Stimulated activated CD4-positive, alpha-beta T cell treated with anti-CD3 and anti-CD28 coated beads, TNF-alpha, amount 100 ng/mL, for 1 hour (primary cell): ENCODE results near the gene NLGN4X.

Experiments
- DNase-seq, 3 donors: peaks; one replicate each; pipeline ENCODE4 v3.0.0-alpha.2; 2020; ENCODE audit warnings: low read depth in 3 of 3, low spot score in 1 of 3

NLGN4X gene

DNA sequence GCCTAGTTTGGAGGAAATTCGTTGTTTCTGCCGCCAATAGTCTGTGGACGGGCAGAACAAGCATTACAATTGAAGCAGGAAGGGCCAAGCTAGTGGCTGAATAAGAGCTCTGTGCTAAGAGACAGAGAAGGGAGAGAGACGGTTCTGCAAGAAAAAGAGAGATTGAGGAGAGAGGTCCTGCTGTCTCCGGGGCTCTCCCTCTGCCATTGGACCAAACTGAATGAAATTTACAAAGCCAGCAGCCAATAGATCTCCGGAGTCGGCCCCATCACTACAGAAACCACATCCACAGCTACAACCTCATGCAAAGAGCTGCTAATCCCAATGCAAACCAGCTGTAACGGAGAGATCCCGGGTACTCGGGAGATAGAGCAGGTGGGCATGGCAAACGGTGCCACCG lies at the start of gene NLGN4X:
TSS of gene NLGN4X (minus strand) at position 148 of the 400 bp plus-strand sequence. CDS start 77,401 bp downstream, outside the sequence.
- no peak for DNase-seq

DNA sequence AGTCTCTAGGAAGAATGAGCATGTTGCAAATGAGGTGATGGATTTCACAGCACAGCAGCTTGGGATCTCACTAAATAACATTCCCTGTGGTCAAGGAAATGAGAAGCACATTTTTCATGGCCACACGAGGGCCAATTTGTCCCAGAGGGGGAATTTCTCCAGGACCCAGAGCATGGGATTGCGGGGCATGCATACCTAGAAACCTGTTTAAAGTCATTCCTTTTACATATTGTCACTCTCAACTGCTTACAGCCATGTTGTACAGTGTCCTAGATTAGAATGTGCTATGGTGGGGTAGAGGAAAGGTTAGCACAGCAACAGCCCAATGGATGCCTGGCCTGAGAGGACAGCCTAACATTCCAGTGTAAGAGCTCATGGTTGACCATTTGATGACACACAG lies 37.4 kb upstream of the NLGN4X start:
- no peak for DNase-seq

DNA sequence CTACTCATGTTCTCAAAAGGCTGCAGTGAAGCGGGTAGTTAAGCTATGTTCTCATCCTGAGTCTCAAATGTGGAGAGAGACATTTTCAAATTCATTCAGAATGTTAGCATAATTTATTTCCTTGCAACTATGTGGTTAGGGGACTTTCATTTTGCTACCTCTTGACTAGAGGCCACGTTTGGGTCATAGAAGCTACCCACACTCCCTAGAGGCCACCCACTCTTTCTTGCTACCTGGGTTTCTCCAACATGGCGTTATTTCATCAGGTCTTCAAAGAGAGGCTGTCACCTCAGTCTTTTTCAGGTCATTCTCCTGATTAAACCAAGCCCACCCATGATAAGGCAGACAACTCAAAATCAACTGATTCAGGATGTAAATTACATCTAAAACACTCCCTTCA lies 34.3 kb upstream of the NLGN4X start:
- DNase-seq: no peak

DNA sequence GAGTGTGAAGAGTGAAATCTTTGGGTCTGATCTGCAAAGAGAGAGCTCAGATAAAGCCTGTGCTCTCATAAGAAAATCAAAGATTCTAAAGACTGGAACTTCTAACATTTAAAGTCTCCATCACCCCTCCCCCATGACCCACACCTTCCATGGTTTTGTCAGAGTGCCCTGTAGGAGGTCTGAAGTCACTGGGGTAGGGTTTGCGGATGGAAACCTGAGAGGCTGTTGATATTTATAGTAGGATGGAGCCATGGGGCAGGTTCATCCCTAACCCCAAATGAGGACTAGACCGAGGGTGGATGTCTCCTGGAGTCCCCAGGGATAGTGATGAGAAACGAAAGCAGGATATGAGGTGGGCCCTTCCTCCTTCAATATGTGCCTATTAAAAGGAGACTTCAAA lies 28.4 kb upstream of the NLGN4X start:
- DNase-seq: no peak

DNA sequence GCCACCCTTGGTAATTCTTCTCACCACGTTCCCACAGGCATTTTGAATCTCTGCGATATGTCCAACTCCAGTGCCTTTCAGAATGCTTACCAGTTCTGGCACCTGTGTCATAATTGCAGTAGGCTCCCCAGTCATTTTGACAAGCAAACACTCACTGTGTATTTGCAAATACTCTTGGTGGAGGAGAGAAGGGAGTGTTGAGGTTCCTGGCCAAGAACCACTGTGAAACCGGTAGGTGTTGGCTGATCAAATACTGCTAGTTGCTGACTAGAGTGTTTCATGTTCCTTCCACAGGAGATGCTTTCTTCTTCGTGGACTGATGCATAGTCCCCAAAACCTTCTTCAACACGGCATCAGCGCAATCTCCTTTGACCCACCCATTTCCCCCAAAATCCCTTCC lies 16.0 kb upstream of the NLGN4X start:
- DNase-seq: no peak

DNA sequence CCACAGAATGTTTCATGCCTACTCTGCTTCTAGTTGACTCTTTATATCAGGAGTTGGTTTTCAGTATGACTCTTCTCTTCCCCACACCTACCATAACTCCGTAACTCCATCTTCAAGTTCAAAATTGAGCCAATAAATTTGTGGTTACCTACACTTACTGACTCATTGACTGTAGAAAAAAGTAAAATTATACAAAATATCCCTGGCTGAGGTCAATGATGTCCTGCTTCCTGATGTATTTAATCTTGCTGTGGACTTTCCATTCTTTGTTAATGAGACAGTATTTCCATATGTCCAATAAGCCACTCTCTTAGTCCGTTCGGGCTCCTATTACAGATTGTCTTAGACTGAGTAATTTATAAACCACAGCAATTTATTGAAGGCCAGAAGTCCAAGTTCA lies 9.9 kb upstream of the NLGN4X start:
- DNase-seq: no peak

DNA sequence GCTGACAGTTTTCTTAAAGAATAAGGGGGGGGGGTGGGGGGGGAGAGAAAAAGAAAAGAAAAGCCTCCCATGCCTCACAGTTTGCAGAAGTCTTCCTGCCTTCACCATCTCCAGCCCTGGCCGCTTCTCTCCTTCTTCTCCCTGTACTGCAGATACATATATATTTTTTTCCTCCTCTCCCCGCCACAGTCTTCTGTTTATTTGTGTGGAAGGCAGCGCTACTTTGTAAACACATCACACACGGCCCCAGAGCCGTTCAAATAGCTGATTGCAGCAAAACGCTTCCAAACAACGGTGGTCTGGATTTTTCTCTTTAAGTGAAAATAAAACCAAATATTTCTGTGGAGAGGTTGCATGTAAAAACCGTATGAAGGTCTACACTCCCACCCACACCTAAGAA lies 732 bp downstream of the NLGN4X start:
- DNase-seq: no peak

DNA sequence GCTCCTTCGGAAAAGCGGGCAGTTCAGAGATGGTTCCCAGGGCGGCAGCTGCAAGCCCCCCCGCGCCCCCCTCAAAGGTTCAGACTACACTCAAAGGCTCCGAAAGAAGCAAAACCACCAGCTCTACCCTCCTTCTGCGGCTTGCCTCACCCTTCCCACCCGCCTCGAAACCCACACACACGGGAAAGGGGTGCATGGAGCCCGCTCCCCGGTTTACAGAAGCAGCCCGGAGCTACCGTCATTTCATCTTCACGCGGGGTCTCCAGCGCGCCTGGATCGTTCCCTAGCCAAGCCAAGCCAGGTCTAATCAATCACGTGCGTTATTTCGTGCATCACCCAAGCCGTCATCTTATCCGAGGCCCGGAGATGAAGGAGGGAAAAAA lies 1.2 kb downstream of the NLGN4X start:
- no peak for DNase-seq

DNA sequence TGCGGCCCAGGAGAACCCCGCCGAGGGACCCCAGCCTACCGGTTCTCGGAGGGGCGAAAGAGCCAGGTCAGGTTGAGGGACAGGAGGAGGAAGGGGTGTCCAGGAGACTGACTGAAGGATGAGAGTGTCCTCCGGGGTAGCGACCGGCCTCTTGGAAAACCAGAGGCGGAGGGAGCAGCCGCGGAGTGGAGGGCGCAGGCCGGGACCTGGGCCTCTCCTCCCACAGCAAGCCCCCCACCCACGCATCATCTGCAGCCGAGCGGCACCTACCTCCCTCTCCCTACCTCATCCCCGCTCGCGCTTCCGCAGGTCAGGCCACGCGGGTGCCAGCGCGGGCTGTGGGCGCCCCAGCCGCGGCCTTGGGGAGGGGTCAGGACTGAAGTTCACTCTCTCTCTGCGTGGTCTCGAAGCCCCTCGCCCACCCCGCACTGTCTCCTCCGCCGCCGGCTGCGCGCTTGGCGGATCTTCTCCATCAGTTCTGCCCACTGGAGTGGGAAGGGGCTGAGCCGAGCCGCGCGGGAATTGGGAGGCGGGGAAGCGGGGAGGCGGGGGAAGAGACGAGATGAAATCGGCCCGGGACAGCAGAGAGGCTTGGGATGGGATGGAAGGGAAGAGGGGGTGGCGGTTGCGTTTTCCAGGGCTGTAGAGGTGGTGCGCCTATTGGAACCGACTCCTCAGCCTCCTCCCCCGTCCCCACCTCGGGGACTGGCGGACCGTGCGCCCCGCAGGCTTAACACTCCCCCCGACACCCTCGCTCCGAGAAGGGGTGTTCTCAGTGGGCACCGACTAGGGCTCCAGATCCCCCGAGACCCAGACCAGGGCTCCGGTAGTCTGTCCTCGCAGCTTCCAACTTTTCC lies 1.8 kb downstream of the NLGN4X start:
- no peak for DNase-seq

DNA sequence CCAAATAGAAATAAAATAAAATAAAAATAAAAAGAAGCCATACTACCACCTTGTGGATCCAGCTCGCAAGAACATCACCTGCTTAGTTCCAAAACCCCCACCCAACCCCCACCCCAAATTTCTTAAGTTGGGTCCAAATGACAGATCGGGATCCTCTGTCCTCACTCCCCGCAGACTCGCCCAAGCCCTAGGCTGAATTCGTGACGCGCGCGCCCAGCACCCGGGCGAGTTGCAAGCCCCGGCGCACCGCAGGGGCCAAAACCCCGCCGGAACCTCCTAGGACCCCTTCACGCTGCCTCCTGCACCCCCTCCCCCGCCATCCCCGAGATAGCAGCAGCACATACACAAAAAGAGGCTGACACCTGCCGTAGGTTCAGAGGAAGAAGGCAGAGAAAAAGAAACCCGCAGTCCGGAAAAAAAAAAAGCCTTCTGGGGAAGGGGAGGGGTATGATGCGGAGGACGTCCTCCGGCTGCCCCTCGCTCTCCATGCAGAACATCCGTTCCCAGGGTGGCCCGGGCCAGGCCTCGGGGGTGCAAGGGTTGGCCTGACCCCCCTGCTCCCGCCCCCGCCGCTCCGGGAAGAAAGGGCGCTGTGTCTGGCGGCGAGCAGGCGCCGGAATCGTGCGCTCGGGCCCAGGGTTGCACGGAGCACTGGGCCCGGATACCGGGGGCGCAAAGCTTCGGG lies 2.6 kb downstream of the NLGN4X start:
- no peak for DNase-seq

DNA sequence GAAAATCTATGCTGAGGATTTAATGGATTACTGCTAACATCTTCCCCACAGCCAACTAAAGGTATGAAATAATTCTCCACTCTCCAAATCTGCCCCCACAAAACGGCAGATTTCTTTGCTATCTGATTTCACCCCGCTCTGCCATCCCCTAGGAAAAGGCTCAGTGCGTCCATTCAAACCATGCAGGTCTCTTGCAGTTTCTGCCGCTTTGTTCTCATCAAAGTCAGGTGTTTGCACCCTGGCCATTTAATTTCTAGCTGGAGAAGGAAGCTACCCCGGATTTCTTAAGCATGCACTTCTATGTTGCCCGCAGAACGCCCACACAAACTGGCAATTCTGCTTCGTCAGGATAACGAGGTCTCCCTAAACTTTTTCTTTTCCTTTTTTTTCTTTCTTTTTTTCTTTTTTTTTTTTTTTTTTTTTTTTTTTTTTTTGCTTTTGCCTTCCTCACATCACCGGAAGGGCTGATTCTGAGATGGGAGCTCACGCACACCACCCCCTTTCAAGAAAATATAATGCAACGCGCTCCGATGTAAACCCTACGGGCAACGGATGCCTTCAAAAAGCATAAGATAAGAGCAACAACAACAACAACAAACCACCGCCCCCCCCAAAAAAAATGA lies 3.3 kb downstream of the NLGN4X start:
- DNase-seq: no peak

DNA sequence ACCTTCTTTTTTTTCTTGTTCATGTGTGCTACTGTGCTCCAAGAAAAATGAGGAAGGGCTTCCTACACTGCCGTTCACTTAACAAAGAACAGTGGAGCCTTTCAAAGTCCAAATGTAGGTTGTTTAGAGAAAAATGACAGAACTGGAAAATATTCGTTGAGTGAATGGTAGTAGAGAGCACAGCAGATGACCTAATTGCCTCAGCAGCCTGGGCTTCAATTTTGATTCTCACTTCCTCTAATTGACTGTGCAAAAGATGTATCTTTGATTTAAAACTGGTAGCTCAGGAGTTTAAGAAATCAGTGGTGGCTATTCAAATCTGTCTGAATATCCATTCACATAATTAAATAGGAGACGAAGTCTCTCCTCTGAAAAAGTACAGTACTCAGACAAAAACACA lies 5.2 kb downstream of the NLGN4X start:
- no peak for DNase-seq

DNA sequence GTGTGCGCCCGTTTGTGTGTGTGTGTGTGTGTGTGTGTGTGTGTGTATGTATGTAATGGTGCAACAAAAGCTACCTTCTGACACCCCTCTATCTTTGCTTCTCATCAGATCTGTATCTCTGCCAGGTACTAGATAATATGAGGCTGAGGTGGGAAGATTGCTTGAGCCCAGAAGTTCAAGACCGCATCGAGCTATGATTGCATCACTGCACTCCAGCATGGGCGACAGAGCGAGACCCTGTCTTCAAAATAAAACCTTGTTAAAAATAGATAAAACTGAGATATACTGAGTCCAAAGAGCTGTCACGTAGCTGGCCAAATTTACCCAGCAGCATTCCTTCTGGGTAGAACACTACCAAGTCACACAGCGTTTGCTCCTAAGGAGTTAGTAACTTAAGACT lies 18.4 kb downstream of the NLGN4X start:
- no peak for DNase-seq

DNA sequence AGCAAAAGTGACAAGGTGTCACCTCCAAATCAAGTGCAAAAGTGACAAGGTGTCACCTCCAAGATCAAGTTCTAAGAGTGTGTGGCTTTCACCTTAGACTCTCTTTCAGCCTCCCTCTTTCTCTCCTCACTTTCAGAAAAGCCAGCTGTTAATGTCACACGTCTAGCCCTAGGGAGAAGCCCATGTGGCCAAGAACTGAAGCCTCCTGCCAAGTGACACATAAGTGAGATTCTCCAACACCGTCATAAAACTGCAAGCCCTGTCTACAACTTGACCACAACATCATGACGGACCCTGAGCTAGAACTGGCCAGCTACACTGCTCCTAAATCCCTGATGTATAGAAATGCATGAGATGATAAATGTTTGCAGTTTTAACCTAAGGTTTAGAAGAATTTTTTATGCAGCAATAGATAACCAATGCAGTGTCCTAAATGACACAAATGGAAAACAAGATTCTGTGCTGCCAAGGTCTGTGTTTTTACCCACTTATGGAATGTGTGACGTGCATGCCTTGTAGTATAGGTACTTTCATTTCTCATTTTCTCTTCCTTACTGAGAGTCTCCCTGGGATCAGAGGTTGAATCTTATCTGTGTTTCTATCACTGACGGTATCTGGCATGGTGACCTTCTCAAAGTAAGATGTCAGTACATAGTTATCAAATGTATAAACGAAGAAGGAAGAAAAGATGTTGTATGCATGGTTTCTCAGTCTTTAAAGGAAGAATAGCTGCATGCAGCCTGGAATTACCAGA lies 25.0 kb downstream of the NLGN4X start:
- no peak for DNase-seq

DNA sequence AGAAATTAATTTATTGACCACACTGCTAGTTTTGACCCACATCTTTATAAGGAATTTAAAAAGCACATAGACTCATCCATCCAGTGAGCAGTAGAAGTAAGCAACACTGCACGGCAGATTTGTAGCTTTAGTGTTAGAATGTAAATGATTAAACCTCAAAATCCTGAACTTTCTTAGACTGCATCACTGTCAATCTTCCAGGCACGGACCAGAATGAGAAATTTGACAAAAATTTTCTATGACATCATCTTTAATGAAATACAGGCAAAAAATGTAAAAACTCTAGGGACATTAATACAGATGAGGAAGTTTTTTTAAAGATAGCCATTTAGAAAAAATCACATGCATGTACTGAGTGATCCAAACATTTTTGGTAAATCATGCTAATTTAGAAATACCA lies 29.2 kb downstream of the NLGN4X start:
- DNase-seq: no peak

DNA sequence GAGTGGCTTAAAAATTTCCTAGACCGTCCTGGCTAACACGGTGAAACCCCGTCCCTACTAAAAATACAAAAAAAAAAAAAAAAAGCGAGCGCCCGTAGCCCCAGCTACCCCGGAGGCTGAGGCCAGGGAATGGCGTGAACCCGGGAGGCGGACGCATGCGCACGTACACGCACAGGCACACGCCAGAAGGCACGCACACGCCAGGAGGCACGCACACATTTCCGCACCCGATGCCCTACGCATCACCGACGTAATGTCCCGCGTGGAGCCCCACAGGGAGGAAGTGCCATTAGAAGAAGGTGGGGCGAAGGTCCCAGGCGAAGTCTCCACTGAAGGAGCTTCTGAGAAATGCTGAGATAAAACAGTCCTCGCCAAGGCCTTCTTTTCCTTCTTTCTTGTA lies 41.4 kb downstream of the NLGN4X start:
- DNase-seq: no peak

DNA sequence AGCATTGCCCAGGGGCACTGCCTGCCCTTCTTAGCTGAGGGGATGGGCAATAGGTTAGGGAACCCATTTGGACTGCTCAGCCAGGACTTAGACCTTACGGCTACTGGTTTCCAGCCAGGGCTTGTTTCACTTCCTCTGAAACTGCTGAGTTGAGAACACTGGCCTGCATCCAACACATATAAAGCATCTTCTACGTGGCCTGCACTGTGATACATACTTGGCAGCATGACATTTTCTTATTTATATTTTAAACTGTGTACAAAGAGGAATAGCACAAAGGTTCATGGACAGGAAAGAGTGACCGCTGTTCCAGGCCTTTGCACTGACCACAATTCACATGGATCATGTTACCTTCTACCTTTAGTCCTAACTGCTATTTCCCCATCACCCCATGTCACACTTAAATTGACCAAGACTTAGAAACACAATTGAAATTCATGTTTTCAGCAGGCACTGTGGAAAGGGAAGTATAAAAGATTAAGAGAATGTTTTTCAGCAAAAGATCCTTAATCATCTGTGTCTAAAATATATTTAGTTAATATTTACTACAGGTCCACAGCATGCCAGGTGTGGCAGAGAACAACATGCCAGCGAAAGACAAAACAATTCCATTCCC lies 43.7 kb downstream of the NLGN4X start:
- no peak for DNase-seq

DNA sequence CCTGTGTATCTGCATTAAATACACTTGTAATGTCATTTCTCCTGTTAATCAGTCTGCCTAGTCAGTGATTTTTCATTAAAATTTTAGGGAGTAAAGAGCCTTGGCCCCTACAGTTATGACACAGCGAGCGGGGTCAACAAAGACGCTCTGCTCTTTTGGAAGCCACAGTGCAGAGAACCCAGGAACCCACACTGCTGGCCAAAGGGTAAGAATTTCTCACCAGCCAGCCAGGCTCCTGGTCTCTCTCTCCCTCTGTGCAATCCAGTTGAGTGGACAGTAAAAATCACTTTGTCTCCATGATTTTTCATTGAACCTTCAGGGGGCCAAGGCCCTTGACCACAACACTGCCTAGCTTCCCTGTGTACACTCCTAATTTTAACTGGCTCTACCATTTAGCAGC lies 52.8 kb downstream of the NLGN4X start:
- DNase-seq: no peak

DNA sequence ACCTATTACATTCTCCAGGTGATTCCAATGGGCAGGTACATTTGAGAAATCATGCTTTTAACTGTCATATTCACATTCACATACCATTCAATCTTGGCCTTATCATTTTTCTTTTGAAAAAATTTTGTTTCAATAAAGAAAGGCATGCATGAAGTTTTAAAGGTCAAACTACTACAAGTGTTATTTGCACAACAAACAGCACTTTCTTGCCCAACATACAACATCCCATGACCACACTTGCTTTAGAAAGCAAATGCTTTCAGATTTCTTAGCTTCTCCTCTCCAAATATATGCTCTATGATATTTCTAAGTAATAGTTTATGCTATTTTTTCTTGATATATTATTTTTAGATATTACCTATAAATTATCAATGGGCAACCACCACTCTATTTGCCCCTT lies 58.2 kb downstream of the NLGN4X start:
- no peak for DNase-seq

DNA sequence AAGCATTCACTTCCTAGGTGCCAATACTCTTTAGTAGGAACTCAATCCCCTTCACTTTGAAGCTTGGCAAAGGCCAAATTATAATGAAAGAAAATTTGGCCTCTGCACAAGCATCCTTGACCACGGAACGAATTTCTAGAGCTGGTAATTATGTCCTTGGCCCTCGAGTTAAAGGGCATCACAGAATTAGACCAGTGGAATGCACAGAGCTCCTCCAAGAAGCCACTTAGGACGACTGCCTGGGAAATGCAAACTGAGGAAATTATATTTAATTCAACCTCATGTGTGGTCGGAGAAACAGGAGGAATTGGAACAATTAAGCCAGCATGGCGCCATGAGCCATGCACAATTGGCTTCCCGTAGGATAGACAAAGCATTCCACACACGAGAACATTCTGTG lies 59.3 kb downstream of the NLGN4X start:
- DNase-seq: no peak

DNA sequence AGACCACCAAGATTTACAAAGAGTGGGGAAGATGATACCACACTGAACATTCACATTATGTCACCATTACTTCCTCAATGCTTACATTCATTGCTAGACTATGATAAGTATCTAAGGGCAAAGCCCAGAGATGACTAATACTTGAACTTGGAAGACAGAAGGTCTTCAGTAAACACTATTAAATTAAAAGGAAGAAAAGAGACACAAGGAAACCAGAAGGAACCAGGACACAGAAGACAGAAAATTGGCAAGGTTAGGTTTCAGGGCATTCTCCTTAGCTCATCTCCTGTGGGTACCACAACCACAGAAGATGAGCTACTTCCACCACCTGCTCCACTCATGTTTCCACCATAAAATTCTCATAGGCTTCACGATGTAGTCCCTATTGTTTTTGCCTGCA lies 64.9 kb downstream of the NLGN4X start:
- DNase-seq: no peak
